WTC11 (cell line): ENCODE measurements around the gene RFX4.

ENCODE experiments used
- CBFB ChIP-seq: sonication (generic); formaldehyde crosslinking; IDR thresholded peaks from 2 replicates; pipeline ENCODE4 v1.8.1; 2022; ENCODE audit warnings: mild to moderate bottlenecking, low read depth, missing genetic modification reagents
- TEAD4 ChIP-seq: sonication (generic); formaldehyde crosslinking; IDR thresholded peaks from 2 replicates; pipeline ENCODE4 v1.8.0; 2022; ENCODE audit warnings: mild to moderate bottlenecking, missing genetic modification reagents
- TF ChIP-seq, protein P1 (sequence below): fragments of 200-600 bp; IDR thresholded peaks from 2 replicates; pipeline ENCODE4 v1.8.0; 2022; ENCODE audit warnings: antibody characterized with exemption
- TF ChIP-seq, protein P2 (sequence below): sonication (generic); formaldehyde crosslinking; IDR thresholded peaks from 2 replicates; pipeline ENCODE4 v1.8.1; 2023; ENCODE audit warnings: mild to moderate bottlenecking, missing genetic modification reagents

DNA sequence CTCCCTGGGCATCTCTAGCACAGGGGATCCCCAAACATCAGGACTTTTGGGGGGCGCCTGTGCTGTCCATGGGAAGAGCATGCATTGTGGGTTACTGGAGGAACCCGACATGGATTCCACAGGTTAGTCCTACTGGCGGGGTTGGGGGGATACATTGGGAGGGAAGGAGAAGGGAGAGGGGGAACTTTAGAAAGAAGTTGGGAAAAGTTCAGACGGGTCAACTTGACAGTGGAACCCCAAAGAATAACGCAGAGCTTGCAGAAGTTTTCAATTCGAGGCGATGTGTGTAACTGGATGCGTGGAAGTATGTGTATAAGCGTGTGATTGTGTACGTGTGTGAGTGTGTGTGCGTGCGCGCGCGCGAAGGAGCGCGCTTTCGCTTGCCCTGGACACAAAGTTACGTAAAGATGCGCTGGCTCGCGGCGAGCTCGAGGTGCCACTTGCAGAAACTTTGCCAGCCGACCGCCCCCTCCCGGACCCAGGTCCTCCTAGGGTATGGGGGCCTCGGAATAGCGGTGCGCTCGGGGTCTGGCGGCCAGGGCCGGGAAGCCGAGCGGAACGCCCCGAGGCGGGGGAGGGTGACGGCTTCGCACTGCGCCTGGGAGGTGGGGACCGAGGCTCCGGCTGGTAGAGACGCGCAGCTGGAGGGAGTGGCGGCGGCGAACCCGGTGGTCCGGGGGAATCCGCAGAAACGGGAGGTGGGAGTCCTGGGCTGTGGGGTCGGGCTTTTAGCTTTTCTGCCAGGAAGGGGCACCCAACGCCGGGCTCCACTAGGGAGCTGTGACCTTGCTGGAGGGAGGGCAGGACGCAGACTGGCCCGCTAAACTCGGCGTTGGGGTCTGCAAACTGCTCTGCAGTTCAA is 669 bp downstream of the RFX4 start:
- TF ChIP-seq, protein P1, sequence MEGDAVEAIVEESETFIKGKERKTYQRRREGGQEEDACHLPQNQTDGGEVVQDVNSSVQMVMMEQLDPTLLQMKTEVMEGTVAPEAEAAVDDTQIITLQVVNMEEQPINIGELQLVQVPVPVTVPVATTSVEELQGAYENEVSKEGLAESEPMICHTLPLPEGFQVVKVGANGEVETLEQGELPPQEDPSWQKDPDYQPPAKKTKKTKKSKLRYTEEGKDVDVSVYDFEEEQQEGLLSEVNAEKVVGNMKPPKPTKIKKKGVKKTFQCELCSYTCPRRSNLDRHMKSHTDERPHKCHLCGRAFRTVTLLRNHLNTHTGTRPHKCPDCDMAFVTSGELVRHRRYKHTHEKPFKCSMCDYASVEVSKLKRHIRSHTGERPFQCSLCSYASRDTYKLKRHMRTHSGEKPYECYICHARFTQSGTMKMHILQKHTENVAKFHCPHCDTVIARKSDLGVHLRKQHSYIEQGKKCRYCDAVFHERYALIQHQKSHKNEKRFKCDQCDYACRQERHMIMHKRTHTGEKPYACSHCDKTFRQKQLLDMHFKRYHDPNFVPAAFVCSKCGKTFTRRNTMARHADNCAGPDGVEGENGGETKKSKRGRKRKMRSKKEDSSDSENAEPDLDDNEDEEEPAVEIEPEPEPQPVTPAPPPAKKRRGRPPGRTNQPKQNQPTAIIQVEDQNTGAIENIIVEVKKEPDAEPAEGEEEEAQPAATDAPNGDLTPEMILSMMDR, result no peak
- TF ChIP-seq, protein P2, sequence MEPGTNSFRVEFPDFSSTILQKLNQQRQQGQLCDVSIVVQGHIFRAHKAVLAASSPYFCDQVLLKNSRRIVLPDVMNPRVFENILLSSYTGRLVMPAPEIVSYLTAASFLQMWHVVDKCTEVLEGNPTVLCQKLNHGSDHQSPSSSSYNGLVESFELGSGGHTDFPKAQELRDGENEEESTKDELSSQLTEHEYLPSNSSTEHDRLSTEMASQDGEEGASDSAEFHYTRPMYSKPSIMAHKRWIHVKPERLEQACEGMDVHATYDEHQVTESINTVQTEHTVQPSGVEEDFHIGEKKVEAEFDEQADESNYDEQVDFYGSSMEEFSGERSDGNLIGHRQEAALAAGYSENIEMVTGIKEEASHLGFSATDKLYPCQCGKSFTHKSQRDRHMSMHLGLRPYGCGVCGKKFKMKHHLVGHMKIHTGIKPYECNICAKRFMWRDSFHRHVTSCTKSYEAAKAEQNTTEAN (CRISPR knock-in tag), result no peak
- TF ChIP-seq CBFB (CRISPR knock-in tag) (no peak), TEAD4 (CRISPR knock-in tag) (no peak)
